Measurements from ENCODE around the gene CCNB2. TPM values are rescaled to one million over a fixed set of nuclear protein-coding genes. Genes with fewer than 3 reads are reported as not detected.

The CCNB2 gene
- total RNA-seq, 1 experiment from 2014 or later, result 129 TPM

GRCh38 chr15:59087731-59088130 lies 17.2 kb upstream of the CCNB2 start:
- TF ChIP-seq EZH2 (IDR thresholded peaks at IDR 0.05; ENCODE audit: borderline replicate concordance, low read depth, low read length, poor library complexity, severe bottlenecking) (no peak), CTCF (conservative IDR thresholded peaks at IDR 0.05; ENCODE audit: low read depth, low read length) (no peak)
- ChIA-PET POLR2A (ENCODE audit: low non-redundant PET) (no interaction called here), CTCF (no interaction called here)
- Histone ChIP-seq H3K4me1 (ENCODE audit: insufficient read depth, low read length, poor library complexity, severe bottlenecking) (no peaks in the 10 kb centered on the region), H3K9me3 (ENCODE audit: low read depth, low read length, poor library complexity, severe bottlenecking) (no peaks in the 10 kb centered on the region), H3K27ac (ENCODE audit: low read depth, low read length, poor library complexity, severe bottlenecking) (no peak overlapping the region), H3K27me3 (replicated peaks; ENCODE audit: insufficient read depth, low read depth, low read length, poor library complexity) (no peaks in the 10 kb centered on the region), H3K36me3 (ENCODE audit: insufficient read depth, low read length, poor library complexity, severe bottlenecking) (peaks cover 32% of the 10 kb centered on the region), H3K4me3 (ENCODE audit: low read depth, low read length, poor library complexity, severe bottlenecking) (no peak overlapping the region)
- intact Hi-C loops (cut with micrococcal nuclease; ENCODE audit: unreplicated experiment), result no loop called here
- no peak for DNase-seq (ENCODE audit: low spot score)
- BruUV-seq (replicated peaks), result no TSS peak

- H3K27ac ChIP-seq (ENCODE audit: low read depth, low read length, poor library complexity, severe bottlenecking), result no peak overlapping the region
- no peak overlapping the region for H3K4me3 ChIP-seq (ENCODE audit: low read depth, low read length, poor library complexity, severe bottlenecking)
- intact Hi-C loops (cut with micrococcal nuclease; ENCODE audit: unreplicated experiment), result no loop called here
- ChIA-PET CTCF (no interaction called here), POLR2A (ENCODE audit: low non-redundant PET) (no interaction called here)
- no peaks in the 10 kb centered on the region for H3K4me1 ChIP-seq (ENCODE audit: insufficient read depth, low read length, poor library complexity, severe bottlenecking)
- H3K9me3 ChIP-seq (ENCODE audit: low read depth, low read length, poor library complexity, severe bottlenecking), result no peaks in the 10 kb centered on the region
- no peak for DNase-seq (ENCODE audit: low spot score)
- H3K36me3 ChIP-seq (ENCODE audit: insufficient read depth, low read length, poor library complexity, severe bottlenecking), result peaks cover 66% of the 10 kb centered on the region
- BruUV-seq (replicated peaks), result no TSS peak
- no peaks in the 10 kb centered on the region for H3K27me3 ChIP-seq (replicated peaks; ENCODE audit: insufficient read depth, low read depth, low read length, poor library complexity)
- TF ChIP-seq CTCF (conservative IDR thresholded peaks at IDR 0.05; ENCODE audit: low read depth, low read length) (no peak), EZH2 (IDR thresholded peaks at IDR 0.05; ENCODE audit: borderline replicate concordance, low read depth, low read length, poor library complexity, severe bottlenecking) (no peak)
Measured at GRCh38 chr15:59094077-59094476, 10.9 kb upstream of the CCNB2 start.

- intact Hi-C loops (cut with micrococcal nuclease; ENCODE audit: unreplicated experiment), result no loop called here
- DNase-seq (ENCODE audit: low spot score), result no peak
- TF ChIP-seq CTCF (conservative IDR thresholded peaks at IDR 0.05; ENCODE audit: low read depth, low read length), result no peak
- no peak for TF ChIP-seq EZH2 (IDR thresholded peaks at IDR 0.05; ENCODE audit: borderline replicate concordance, low read depth, low read length, poor library complexity, severe bottlenecking)
- H3K27ac ChIP-seq (ENCODE audit: low read depth, low read length, poor library complexity, severe bottlenecking), result no peak overlapping the region
- ChIA-PET CTCF (no interaction called here), POLR2A (ENCODE audit: low non-redundant PET) (no interaction called here)
- no peaks in the 10 kb centered on the region for H3K4me1 ChIP-seq (ENCODE audit: insufficient read depth, low read length, poor library complexity, severe bottlenecking)
- no TSS peak for BruUV-seq (replicated peaks)
- H3K9me3 ChIP-seq (ENCODE audit: low read depth, low read length, poor library complexity, severe bottlenecking), result no peaks in the 10 kb centered on the region
- no peak overlapping the region for H3K4me3 ChIP-seq (ENCODE audit: low read depth, low read length, poor library complexity, severe bottlenecking)
- H3K27me3 ChIP-seq (replicated peaks; ENCODE audit: insufficient read depth, low read depth, low read length, poor library complexity), result no peaks in the 10 kb centered on the region
- H3K36me3 ChIP-seq (ENCODE audit: insufficient read depth, low read length, poor library complexity, severe bottlenecking), result peaks cover 51% of the 10 kb centered on the region
Measured at GRCh38 chr15:59096429-59096828, 8.5 kb upstream of the CCNB2 start.
